Sigmoid colon (tissue), 4 donors: Measurements from ENCODE around the gene FBXW10.
"Not testable (repeated sequence)": the region's sequence is repeated elsewhere in the genome, so short reads cannot be mapped to it uniquely, and the experiment has no call there.

Experiments
- CTCF ChIP-seq, 4 experiments: fragments of 450-650 bp in 3 of 4; fragments of 200-600 bp in 1 of 4; IDR thresholded peaks; one replicate each; pipeline ENCODE4 v1.5.1; 2016 to 2019; ENCODE audit warnings: antibody characterized with exemption in 4 of 4, mild to moderate bottlenecking in 3 of 4, moderate library complexity in 2 of 4
- EP300 ChIP-seq, 4 donors: sonication (generic); formaldehyde crosslinking; IDR thresholded peaks; one replicate each; pipeline ENCODE4 v1.6.1; 2017; ENCODE audit warnings: antibody characterized with exemption in 4 of 4
- POLR2A ChIP-seq, 2 donors: fragments of 450-650 bp; IDR thresholded peaks; one replicate each; pipeline ENCODE4 v1.6.1; 2016; ENCODE audit warnings: antibody characterized with exemption in 2 of 2, mild to moderate bottlenecking in 2 of 2, moderate library complexity in 2 of 2

- not testable (repeated sequence) for TF ChIP-seq CTCF, EP300, POLR2A (IDR thresholded peaks at IDR 0.05)
These were observed 10.5 kb upstream of the FBXW10 start for GRCh38 chr17:18733350-18733749.
